ENCODE measurements around the gene HELZ. TPM values are rescaled to one million over a fixed set of nuclear protein-coding genes. Genes with fewer than 3 reads are reported as not detected.

The HELZ gene
- total RNA-seq, 1 donor from 2014 or later, result 47.4 TPM

DNA sequence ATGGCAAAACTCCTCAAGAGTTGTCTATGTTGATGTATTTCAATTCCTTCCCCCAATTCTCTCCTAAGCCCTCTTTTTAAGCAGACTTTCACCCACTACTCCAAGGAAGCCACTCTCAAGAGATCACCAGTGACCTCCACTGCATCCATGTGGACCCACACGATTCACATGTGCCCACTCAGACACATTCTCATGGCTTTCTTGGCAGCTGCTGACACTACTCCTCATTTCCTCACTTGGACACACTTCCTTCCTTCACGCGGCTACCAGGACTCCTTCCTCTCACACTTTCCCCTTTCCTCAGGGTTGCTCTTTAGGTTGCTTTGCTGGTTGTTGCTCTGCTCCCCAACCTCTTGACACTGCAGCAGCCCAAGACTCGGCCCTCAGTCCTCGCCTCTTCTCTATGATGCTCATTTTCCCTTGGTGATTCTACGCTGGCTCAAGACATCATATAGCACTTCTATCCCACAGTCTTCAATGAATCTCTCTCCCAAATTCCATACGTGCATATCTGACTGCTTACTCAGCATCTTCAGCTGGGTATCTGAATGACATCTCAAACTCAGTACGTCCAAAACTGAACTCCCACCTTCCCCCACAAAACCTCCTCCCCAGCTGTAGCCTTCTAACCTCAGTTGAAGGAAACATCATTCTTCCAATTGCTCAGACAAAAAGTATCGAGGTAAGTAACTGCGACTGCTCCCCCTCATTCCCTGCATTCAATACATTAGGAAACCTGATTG is 28.2 kb downstream of the HELZ start:
- TF ChIP-seq, protein P1, sequence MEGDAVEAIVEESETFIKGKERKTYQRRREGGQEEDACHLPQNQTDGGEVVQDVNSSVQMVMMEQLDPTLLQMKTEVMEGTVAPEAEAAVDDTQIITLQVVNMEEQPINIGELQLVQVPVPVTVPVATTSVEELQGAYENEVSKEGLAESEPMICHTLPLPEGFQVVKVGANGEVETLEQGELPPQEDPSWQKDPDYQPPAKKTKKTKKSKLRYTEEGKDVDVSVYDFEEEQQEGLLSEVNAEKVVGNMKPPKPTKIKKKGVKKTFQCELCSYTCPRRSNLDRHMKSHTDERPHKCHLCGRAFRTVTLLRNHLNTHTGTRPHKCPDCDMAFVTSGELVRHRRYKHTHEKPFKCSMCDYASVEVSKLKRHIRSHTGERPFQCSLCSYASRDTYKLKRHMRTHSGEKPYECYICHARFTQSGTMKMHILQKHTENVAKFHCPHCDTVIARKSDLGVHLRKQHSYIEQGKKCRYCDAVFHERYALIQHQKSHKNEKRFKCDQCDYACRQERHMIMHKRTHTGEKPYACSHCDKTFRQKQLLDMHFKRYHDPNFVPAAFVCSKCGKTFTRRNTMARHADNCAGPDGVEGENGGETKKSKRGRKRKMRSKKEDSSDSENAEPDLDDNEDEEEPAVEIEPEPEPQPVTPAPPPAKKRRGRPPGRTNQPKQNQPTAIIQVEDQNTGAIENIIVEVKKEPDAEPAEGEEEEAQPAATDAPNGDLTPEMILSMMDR (IDR thresholded peaks at IDR 0.05; ENCODE audit: partially characterized antibody, unreplicated experiment), result no peak
- DNase-seq, result no peak
- Mint-ChIP-seq H3K27me3 (ENCODE audit: unreplicated experiment) (peaks cover 4% of the 10 kb centered on the region), H3K9me3 (ENCODE audit: unreplicated experiment) (peaks cover 3% of the 10 kb centered on the region), H3K4me1 (ENCODE audit: low read depth, unreplicated experiment) (peaks cover 15% of the 10 kb centered on the region), H3K4me3 (ENCODE audit: unreplicated experiment) (no peak overlapping the region), H3K36me3 (ENCODE audit: unreplicated experiment) (no peaks in the 10 kb centered on the region), H3K27ac (ENCODE audit: unreplicated experiment) (no peak overlapping the region)

DNA sequence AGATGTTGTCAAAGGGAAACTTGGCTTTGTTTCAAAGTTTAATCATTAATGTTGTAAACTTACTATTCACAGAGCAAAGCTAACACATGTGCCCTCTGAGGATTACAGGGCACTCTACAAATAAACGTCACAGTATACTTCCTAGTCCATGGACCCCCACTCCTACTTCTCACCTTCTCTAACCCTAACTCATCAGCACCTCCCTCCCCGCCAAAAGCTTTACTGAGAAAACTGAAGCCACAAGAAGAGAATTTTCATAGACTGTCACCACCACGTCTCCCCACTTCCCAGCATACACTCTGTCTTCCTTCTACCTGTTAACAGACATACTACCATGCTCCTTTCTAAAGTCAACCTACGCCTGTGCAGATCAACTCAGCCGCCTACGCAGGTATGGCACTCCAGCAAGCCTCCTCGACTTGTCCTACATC is 29.0 kb downstream of the HELZ start:
- no peak overlapping the region for H3K27ac Mint-ChIP-seq (ENCODE audit: unreplicated experiment)

DNA sequence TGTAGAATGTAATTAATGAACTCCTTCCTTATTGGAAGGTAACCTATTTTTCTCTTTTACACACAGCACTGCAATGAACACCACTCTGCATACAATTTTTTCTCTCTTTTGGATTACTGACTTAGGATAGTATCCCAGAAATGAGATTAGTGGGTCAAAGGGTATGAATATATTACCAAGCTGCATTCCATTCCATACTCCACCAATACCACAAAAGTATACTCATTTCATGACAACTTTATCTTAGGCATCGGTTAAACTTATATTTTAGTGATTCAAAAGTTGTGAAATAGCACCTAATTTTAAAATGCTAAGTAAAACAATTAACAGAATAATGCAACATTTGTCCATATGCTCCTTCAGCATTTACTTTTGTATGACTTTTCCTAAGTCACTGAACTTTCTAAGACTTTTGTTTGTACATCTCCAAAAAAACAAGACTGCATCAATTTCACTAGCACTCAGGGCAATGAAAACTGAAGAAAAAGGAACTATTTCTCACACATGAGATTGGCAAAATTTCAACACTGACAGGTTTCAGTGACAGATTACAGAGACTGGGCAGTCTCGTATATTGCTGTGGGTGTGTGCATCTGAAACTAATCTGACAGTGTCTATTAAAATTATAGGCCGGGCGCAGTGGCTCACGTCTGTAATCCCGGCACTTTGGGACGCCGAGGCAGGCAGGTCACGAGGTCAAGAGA is 32.1 kb downstream of the HELZ start:
- TF ChIP-seq, protein P1 (IDR thresholded peaks at IDR 0.05; ENCODE audit: partially characterized antibody, unreplicated experiment), result no peak
- H3K36me3 Mint-ChIP-seq (ENCODE audit: unreplicated experiment), result no peaks in the 10 kb centered on the region
- H3K27ac Mint-ChIP-seq (ENCODE audit: unreplicated experiment), result no peak overlapping the region
- no peak for DNase-seq
- H3K4me3 Mint-ChIP-seq (ENCODE audit: unreplicated experiment), result no peak overlapping the region
- no peaks in the 10 kb centered on the region for H3K27me3 Mint-ChIP-seq (ENCODE audit: unreplicated experiment)
- H3K4me1 Mint-ChIP-seq (ENCODE audit: low read depth, unreplicated experiment), result no peaks in the 10 kb centered on the region
- no peaks in the 10 kb centered on the region for H3K9me3 Mint-ChIP-seq (ENCODE audit: unreplicated experiment)

More for the DNA sequence above, 29.0 kb downstream of the HELZ start:
- DNase-seq, result no peak
- Mint-ChIP-seq H3K9me3 (ENCODE audit: unreplicated experiment) (peaks cover 3% of the 10 kb centered on the region), H3K4me3 (ENCODE audit: unreplicated experiment) (no peak overlapping the region), H3K27me3 (ENCODE audit: unreplicated experiment) (peaks cover 4% of the 10 kb centered on the region), H3K36me3 (ENCODE audit: unreplicated experiment) (no peaks in the 10 kb centered on the region), H3K4me1 (ENCODE audit: low read depth, unreplicated experiment) (peaks cover 11% of the 10 kb centered on the region)
- TF ChIP-seq, protein P1 (IDR thresholded peaks at IDR 0.05; ENCODE audit: partially characterized antibody, unreplicated experiment), result no peak

DNA sequence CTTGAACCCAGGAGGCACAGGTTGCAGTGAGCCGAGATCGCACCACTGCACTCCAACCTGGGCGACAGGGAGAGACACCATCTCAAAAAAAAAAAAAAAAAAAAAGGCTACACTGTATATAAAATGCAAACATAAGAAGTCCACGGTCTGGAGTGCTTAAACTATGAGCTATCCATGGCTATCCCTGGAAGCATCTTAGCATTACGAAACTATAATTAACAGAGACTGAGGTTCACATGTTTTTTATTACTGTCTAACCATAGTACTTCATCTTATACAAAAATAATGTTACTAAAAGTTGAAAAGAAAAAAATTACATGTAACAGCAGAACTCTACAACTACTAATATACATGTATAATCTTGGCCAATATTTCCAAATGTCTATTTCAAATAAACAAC is 32.8 kb downstream of the HELZ start:
- TF ChIP-seq, protein P1 (IDR thresholded peaks at IDR 0.05; ENCODE audit: partially characterized antibody, unreplicated experiment), result no peak
- Mint-ChIP-seq H3K36me3 (ENCODE audit: unreplicated experiment) (no peaks in the 10 kb centered on the region), H3K27ac (ENCODE audit: unreplicated experiment) (no peak overlapping the region)

DNA sequence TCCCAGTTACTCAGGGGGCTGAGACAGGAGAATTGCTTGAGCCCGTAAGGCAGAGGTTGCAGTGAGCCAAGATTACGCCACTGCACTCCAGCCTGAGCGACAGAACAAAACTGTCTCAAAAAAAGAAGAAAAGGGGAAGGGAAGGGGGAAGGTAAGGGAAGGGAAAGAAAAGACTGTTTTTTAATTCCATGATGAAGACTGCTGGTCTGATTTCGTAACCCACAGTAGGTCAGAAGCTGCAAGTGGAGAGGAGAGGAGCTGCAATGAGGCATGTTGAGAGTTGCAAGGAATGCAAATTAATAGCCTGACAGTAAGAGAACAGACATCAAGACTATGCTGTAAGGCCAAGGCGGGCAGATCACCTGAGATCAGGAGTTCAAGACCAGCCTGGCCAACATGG is 33.3 kb downstream of the HELZ start:
- H3K27ac Mint-ChIP-seq (ENCODE audit: unreplicated experiment), result no peak overlapping the region
- no peak for DNase-seq
- H3K9me3 Mint-ChIP-seq (ENCODE audit: unreplicated experiment), result no peaks in the 10 kb centered on the region
- H3K36me3 Mint-ChIP-seq (ENCODE audit: unreplicated experiment), result no peaks in the 10 kb centered on the region
- H3K4me1 Mint-ChIP-seq (ENCODE audit: low read depth, unreplicated experiment), result no peaks in the 10 kb centered on the region
- no peak overlapping the region for H3K4me3 Mint-ChIP-seq (ENCODE audit: unreplicated experiment)
- TF ChIP-seq, protein P1 (IDR thresholded peaks at IDR 0.05; ENCODE audit: partially characterized antibody, unreplicated experiment), result no peak
- H3K27me3 Mint-ChIP-seq (ENCODE audit: unreplicated experiment), result no peaks in the 10 kb centered on the region

More for the DNA sequence above, 32.8 kb downstream of the HELZ start:
- Mint-ChIP-seq H3K27me3 (ENCODE audit: unreplicated experiment) (no peaks in the 10 kb centered on the region), H3K9me3 (ENCODE audit: unreplicated experiment) (no peaks in the 10 kb centered on the region), H3K4me3 (ENCODE audit: unreplicated experiment) (no peak overlapping the region), H3K4me1 (ENCODE audit: low read depth, unreplicated experiment) (no peaks in the 10 kb centered on the region)
- DNase-seq, result no peak
